ENCODE results near the gene TMEM37. TPM values are rescaled to one million over a fixed set of nuclear protein-coding genes. Genes with fewer than 3 reads are reported as not detected.

Gene TMEM37
- total RNA-seq, 2 experiments from 2014 or later, result not detected

DNA sequence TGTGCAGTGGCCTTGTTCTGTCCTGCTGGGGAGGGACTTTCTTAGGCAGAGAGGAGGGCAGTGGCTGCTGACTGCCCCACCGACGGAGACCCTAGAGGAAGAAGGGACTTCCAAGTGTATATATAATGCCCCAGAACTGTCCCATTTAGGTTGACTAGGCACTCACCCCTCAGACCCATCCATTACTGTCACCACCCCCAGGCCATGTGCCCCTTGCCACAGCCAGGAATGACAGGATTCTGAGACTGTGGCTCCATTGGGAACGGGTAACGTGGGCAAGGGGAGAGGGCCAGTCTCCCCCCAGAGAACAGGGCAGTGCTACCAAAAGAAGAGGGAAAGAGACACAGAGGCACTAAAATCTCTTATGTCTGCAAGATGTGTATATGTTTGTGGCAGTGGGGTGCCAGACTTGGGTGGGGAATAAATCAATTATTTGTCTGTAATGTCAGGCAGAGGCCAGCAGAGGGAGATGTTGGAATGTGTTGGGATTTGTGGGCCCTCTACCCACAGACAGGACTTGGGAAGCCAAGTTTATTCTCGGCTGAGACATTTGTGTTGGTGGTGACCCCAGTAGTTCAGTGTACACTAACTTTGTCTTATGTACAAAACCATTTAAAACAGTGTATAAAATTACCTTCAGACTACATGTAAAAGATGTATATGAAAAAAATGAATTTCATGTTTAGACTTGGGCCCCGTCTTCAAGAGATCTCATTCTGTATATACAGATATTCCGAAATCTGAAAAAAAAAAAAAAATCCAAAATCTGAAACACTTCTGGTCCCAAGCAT is 24.0 kb upstream of the TMEM37 start:
- H3K4me3 Mint-ChIP-seq, result no peak overlapping the region
- intact Hi-C loops (cut with DNase I, micrococcal nuclease), result loop anchor here in 1 of 2 experiments (5.0 kb wide), 1 partner anchor 70 kb away; no protein-coding TSS in a partner anchor
- no peaks in the 10 kb centered on the region for H3K4me1 Mint-ChIP-seq (ENCODE audit: low read depth)
- H3K4me1 ChIP-seq (ENCODE audit: insufficient read depth, low read length), result no peaks in the 10 kb centered on the region
- H3K9me3 Mint-ChIP-seq, result no peaks in the 10 kb centered on the region
- ATAC-seq (ENCODE audit: poor library complexity) (no peak), DNase-seq (peak in 6 of 14 experiments; percentile 5 to 56 (median 38))
- H3K27ac Mint-ChIP-seq, result no peak overlapping the region
- ChIA-PET CTCF (no interaction called here), POLR2A (no interaction called here)
- H3K4me3 ChIP-seq (ENCODE audit: low read length), result no peak overlapping the region
- no peaks in the 10 kb centered on the region for H3K27me3 ChIP-seq (ENCODE audit: control insufficient read depth in 1 of 2, insufficient read depth in 2 of 2, low read length in 2 of 2)
- peaks cover 0 to 6% of the 10 kb centered on the region in 2 experiments for H3K9me3 ChIP-seq (ENCODE audit: control insufficient read depth in 1 of 2, insufficient read depth in 1 of 2, low read length in 2 of 2)
- TF ChIP-seq, protein P1, sequence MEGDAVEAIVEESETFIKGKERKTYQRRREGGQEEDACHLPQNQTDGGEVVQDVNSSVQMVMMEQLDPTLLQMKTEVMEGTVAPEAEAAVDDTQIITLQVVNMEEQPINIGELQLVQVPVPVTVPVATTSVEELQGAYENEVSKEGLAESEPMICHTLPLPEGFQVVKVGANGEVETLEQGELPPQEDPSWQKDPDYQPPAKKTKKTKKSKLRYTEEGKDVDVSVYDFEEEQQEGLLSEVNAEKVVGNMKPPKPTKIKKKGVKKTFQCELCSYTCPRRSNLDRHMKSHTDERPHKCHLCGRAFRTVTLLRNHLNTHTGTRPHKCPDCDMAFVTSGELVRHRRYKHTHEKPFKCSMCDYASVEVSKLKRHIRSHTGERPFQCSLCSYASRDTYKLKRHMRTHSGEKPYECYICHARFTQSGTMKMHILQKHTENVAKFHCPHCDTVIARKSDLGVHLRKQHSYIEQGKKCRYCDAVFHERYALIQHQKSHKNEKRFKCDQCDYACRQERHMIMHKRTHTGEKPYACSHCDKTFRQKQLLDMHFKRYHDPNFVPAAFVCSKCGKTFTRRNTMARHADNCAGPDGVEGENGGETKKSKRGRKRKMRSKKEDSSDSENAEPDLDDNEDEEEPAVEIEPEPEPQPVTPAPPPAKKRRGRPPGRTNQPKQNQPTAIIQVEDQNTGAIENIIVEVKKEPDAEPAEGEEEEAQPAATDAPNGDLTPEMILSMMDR (IDR thresholded peaks at IDR 0.05), result peak; percentile 61
- no peaks in the 10 kb centered on the region for H3K36me3 Mint-ChIP-seq (ENCODE audit: low read depth)
- H3K27me3 Mint-ChIP-seq, result peaks cover 8% of the 10 kb centered on the region
- no peak overlapping the region for H3K27ac ChIP-seq (ENCODE audit: low read depth in 1 of 2, low read length in 2 of 2)
- H3K36me3 ChIP-seq (ENCODE audit: insufficient read depth, low read length), result no peaks in the 10 kb centered on the region

DNA sequence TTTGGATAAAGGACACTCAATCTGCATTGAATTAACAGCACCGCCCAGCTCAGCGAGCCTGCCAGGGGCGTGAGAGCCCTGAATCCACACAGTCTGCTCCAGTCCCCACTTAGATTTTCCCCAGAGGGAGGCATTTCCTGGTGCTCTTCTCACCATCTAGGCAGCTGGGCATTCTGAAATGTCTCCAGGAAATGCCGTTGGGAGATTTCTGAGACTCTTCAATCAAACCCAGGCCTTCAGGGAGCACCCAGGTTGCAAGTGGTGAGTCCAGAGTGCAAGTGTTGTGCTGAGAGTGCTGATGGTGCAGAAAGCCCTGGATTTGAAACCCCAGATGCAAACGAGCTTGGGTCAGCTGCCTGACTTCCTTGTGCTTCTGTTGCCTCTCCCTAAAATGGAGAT is 23.4 kb upstream of the TMEM37 start:
- ChIA-PET CTCF (no interaction called here), POLR2A (no interaction called here)
- no peak for ATAC-seq (ENCODE audit: poor library complexity)
- Histone ChIP-seq H3K9me3 (ENCODE audit: control insufficient read depth in 1 of 2, insufficient read depth in 1 of 2, low read length in 2 of 2) (peaks cover 0 to 6% of the 10 kb centered on the region in 2 experiments), H3K27me3 (ENCODE audit: control insufficient read depth in 1 of 2, insufficient read depth in 2 of 2, low read length in 2 of 2) (no peaks in the 10 kb centered on the region), H3K36me3 (ENCODE audit: insufficient read depth, low read length) (no peaks in the 10 kb centered on the region), H3K27ac (ENCODE audit: low read depth in 1 of 2, low read length in 2 of 2) (no peak overlapping the region), H3K4me3 (ENCODE audit: low read length) (no peak overlapping the region), H3K4me1 (ENCODE audit: insufficient read depth, low read length) (no peaks in the 10 kb centered on the region)
- Mint-ChIP-seq H3K36me3 (ENCODE audit: low read depth) (no peaks in the 10 kb centered on the region), H3K4me1 (ENCODE audit: low read depth) (no peaks in the 10 kb centered on the region), H3K27me3 (peaks cover 8% of the 10 kb centered on the region), H3K4me3 (no peak overlapping the region), H3K27ac (no peak overlapping the region), H3K9me3 (no peaks in the 10 kb centered on the region)
- no peak for DNase-seq
- intact Hi-C loops (cut with DNase I, micrococcal nuclease), result loop anchor here in 1 of 2 experiments (5.0 kb wide), 1 partner anchor 69 kb away; no protein-coding TSS in a partner anchor
- TF ChIP-seq, protein P1 (IDR thresholded peaks at IDR 0.05), result no peak

DNA sequence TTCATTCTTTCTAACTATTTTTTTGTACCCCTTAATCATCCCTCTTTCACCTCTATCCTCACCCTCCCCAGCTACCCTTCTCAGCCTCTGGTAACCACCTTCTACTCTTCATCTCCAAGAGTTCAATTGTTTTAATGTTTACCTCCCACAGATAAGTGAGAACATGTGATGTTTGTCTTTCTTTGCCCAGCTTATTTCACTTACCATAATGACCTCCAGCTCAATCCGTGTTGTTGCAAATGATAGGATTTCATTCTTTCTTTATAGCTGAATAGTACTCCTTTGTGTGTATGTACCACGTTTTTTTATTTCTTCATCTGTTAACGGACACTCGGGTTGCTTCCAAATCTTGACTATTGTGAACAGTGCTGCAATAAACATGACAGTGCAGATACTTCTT is 22.1 kb upstream of the TMEM37 start:
- ATAC-seq (ENCODE audit: poor library complexity) (no peak), DNase-seq (no peak)
- POLR2A ChIA-PET, result no interaction called here
- CTCF ChIA-PET, result no interaction called here
- no peaks in the 10 kb centered on the region for H3K36me3 ChIP-seq (ENCODE audit: insufficient read depth, low read length)
- Mint-ChIP-seq H3K4me3 (no peak overlapping the region), H3K36me3 (ENCODE audit: low read depth) (no peaks in the 10 kb centered on the region), H3K4me1 (ENCODE audit: low read depth) (no peaks in the 10 kb centered on the region), H3K9me3 (no peaks in the 10 kb centered on the region), H3K27me3 (peaks cover 8% of the 10 kb centered on the region), H3K27ac (no peak overlapping the region)
- no peak overlapping the region for H3K27ac ChIP-seq (ENCODE audit: low read depth in 1 of 2, low read length in 2 of 2)
- intact Hi-C loops (cut with DNase I, micrococcal nuclease), result loop anchor here in 1 of 2 experiments (5.0 kb wide), 1 partner anchor 68 kb away; no protein-coding TSS in a partner anchor
- no peak overlapping the region for H3K4me3 ChIP-seq (ENCODE audit: low read length)
- no peaks in the 10 kb centered on the region for H3K27me3 ChIP-seq (ENCODE audit: control insufficient read depth in 1 of 2, insufficient read depth in 2 of 2, low read length in 2 of 2)
- no peaks in the 10 kb centered on the region for H3K4me1 ChIP-seq (ENCODE audit: insufficient read depth, low read length)
- H3K9me3 ChIP-seq (ENCODE audit: control insufficient read depth in 1 of 2, insufficient read depth in 1 of 2, low read length in 2 of 2), result peaks cover 0 to 6% of the 10 kb centered on the region in 2 experiments
- TF ChIP-seq, protein P1 (IDR thresholded peaks at IDR 0.05), result no peak
